ENCODE data around the gene TRAF5. TPM values are rescaled to one million over a fixed set of nuclear protein-coding genes. Genes with fewer than 3 reads are reported as not detected.

The TRAF5 gene
- total RNA-seq, 1 donor from 2014 or later: 9.8 TPM

GRCh38 chr1:211343607-211344006, 17.0 kb downstream of the TRAF5 start:
- no peaks in the 10 kb centered on the region for H3K4me1 ChIP-seq
- intact Hi-C loops (cut with DNase I): no loop called here
- no peak for TF ChIP-seq CTCF (IDR thresholded peaks at IDR 0.05)
- H3K27ac ChIP-seq: no peak overlapping the region
- H3K27me3 ChIP-seq: no peaks in the 10 kb centered on the region
- H3K9me3 ChIP-seq: no peaks in the 10 kb centered on the region
- no peak for ATAC-seq
- no peaks in the 10 kb centered on the region for H3K36me3 ChIP-seq
- H3K4me3 ChIP-seq: no peak overlapping the region
- DNase-seq: no peak

- Histone ChIP-seq H3K27me3 (no peaks in the 10 kb centered on the region), H3K4me1 (no peaks in the 10 kb centered on the region), H3K4me3 (no peak overlapping the region), H3K9me3 (no peaks in the 10 kb centered on the region), H3K27ac (no peak overlapping the region), H3K36me3 (no peaks in the 10 kb centered on the region)
- intact Hi-C loops (cut with DNase I): no loop called here
- ATAC-seq: no peak
- TF ChIP-seq CTCF (IDR thresholded peaks at IDR 0.05): no peak
- DNase-seq: no peak
Observed at GRCh38 chr1:211344152-211344618, 17.6 kb downstream of the TRAF5 start.

GRCh38 chr1:211345719-211346118, 19.1 kb downstream of the TRAF5 start:
- Histone ChIP-seq H3K36me3 (no peaks in the 10 kb centered on the region), H3K4me1 (no peaks in the 10 kb centered on the region), H3K9me3 (no peaks in the 10 kb centered on the region), H3K4me3 (no peak overlapping the region), H3K27ac (no peak overlapping the region), H3K27me3 (no peaks in the 10 kb centered on the region)
- no peak for ATAC-seq
- TF ChIP-seq CTCF (IDR thresholded peaks at IDR 0.05): no peak
- intact Hi-C loops (cut with DNase I): no loop called here
- DNase-seq: no peak

GRCh38 chr1:211347077-211347844, 20.6 kb downstream of the TRAF5 start:
- Histone ChIP-seq H3K36me3 (no peaks in the 10 kb centered on the region), H3K27ac (no peak overlapping the region), H3K4me1 (no peaks in the 10 kb centered on the region), H3K4me3 (no peak overlapping the region), H3K27me3 (no peaks in the 10 kb centered on the region), H3K9me3 (no peaks in the 10 kb centered on the region)
- DNase-seq (no peak), ATAC-seq (no peak)
- no peak for TF ChIP-seq CTCF (IDR thresholded peaks at IDR 0.05)
- intact Hi-C loops (cut with DNase I): no loop called here

GRCh38 chr1:211348547-211348946, 21.9 kb downstream of the TRAF5 start:
- intact Hi-C loops (cut with DNase I): no loop called here
- Histone ChIP-seq H3K27ac (no peak overlapping the region), H3K27me3 (no peaks in the 10 kb centered on the region), H3K4me1 (no peaks in the 10 kb centered on the region), H3K9me3 (no peaks in the 10 kb centered on the region), H3K4me3 (no peak overlapping the region), H3K36me3 (no peaks in the 10 kb centered on the region)
- no peak for ATAC-seq
- no peak for DNase-seq
- no peak for TF ChIP-seq CTCF (IDR thresholded peaks at IDR 0.05)
